ENCODE measurements around the gene ZDHHC7.
"Not testable (repeated sequence)": the region's sequence is repeated elsewhere in the genome, so short reads cannot be mapped to it uniquely, and the experiment has no call there.

The ZDHHC7 gene

GRCh38 chr16:85010931-85011845 lies at the start of gene ZDHHC7:
ZDHHC7 (minus strand) TSS chr16:85011535; CDS start chr16:84990618, 20,917 bp downstream.
- peak; percentile 86 for DNase-seq

- DNase-seq: no peak
These were observed 47.6 kb upstream of the ZDHHC7 start for GRCh38 chr16:85058909-85059308.

GRCh38 chr16:85057948-85058347 lies 46.6 kb upstream of the ZDHHC7 start:
- DNase-seq: no peak

- DNase-seq: no peak
These were observed 46.0 kb upstream of the ZDHHC7 start for GRCh38 chr16:85057212-85057889.

- DNase-seq: no peak
These were observed 44.9 kb upstream of the ZDHHC7 start for GRCh38 chr16:85056211-85056748.

GRCh38 chr16:85055493-85056210 lies 44.3 kb upstream of the ZDHHC7 start:
- peak; percentile 47 for DNase-seq

GRCh38 chr16:85054948-85055492 lies 43.7 kb upstream of the ZDHHC7 start:
- no peak for DNase-seq

- not testable (repeated sequence) for DNase-seq
These were observed 43.0 kb upstream of the ZDHHC7 start for GRCh38 chr16:85054321-85054720.

GRCh38 chr16:85052536-85052935 lies 41.2 kb upstream of the ZDHHC7 start:
- DNase-seq: no peak

- no peak for DNase-seq
These were observed 40.3 kb upstream of the ZDHHC7 start for GRCh38 chr16:85051683-85052082.

GRCh38 chr16:85051067-85051581 lies 39.8 kb upstream of the ZDHHC7 start:
- DNase-seq: no peak

GRCh38 chr16:85049706-85050305 lies 38.5 kb upstream of the ZDHHC7 start:
- DNase-seq: no peak

- DNase-seq: no peak
These were observed 37.7 kb upstream of the ZDHHC7 start for GRCh38 chr16:85048921-85049562.

GRCh38 chr16:85047867-85048455 lies 36.6 kb upstream of the ZDHHC7 start:
- DNase-seq: no peak

GRCh38 chr16:85046931-85047866 lies 35.9 kb upstream of the ZDHHC7 start:
- no peak for DNase-seq

GRCh38 chr16:85046472-85046916 lies 35.2 kb upstream of the ZDHHC7 start:
- DNase-seq: no peak

GRCh38 chr16:85045641-85046471 lies 34.5 kb upstream of the ZDHHC7 start:
- no peak for DNase-seq

- DNase-seq: no peak
These were observed 33.7 kb upstream of the ZDHHC7 start for GRCh38 chr16:85045077-85045476.

- DNase-seq: no peak
These were observed 31.3 kb upstream of the ZDHHC7 start for GRCh38 chr16:85042606-85043005.

Measured in stimulated activated CD4-positive, alpha-beta T cell treated with anti-CD3 and anti-CD28 coated beads, Interleukin-12 subunit alpha, Interleukin-12 subunit beta, amount 100 ng/mL, for 4 hours (primary cell).